GM12873 (cell line): ENCODE data around the gene PAXX.

Experiments used
- CTCF ChIP-seq: IDR thresholded peaks from 2 replicates; pipeline ENCODE4 v1.5.1; 2012; ENCODE audit warnings: low read depth, mild to moderate bottlenecking, moderate library complexity, low read length, control low read depth; ENCODE audit not compliant: insufficient read depth; ENCODE audit errors: missing control alignments

Gene PAXX

GRCh38 chr9:137017071-137017470 lies 24.8 kb downstream of the PAXX start:
- no peak for TF ChIP-seq CTCF

- no peak for TF ChIP-seq CTCF
Measured at GRCh38 chr9:137017791-137018497, 25.7 kb downstream of the PAXX start.

GRCh38 chr9:137018761-137019559 lies 26.7 kb downstream of the PAXX start:
- no peak for TF ChIP-seq CTCF

- TF ChIP-seq CTCF = no peak
Measured at GRCh38 chr9:137019891-137020683, 27.9 kb downstream of the PAXX start.

- TF ChIP-seq CTCF = no peak
Measured at GRCh38 chr9:137020771-137021567, 28.7 kb downstream of the PAXX start.

- TF ChIP-seq CTCF = no peak
Measured at GRCh38 chr9:137021568-137021978, 29.4 kb downstream of the PAXX start.
